H9 (cell line): ENCODE data around the gene HEPN1. TPM values are rescaled to one million over a fixed set of nuclear protein-coding genes. Genes with fewer than 3 reads are reported as not detected.

Source experiments
- DNase-seq: peaks from one replicate; pipeline ENCODE4 v3.0.0-alpha.2; 2017
- H2AFZ ChIP-seq: one replicate; pipeline ENCODE4 v1.6.1; 2013; ENCODE audit warnings: mild to moderate bottlenecking, low read length, control low read depth, moderate library complexity
- H2AK5ac ChIP-seq: 2 replicates; pipeline ENCODE4 v1.6.1; 2013; ENCODE audit warnings: low read length, control low read depth, mixed read lengths; ENCODE audit not compliant: insufficient read length
- H2BK120ac ChIP-seq: one replicate; pipeline ENCODE4 v1.6.1; 2013; ENCODE audit warnings: low read depth, mild to moderate bottlenecking, low read length, control low read depth, inconsistent platforms; ENCODE audit not compliant: poor library complexity, severe bottlenecking
- H2BK12ac ChIP-seq: 2 replicates; pipeline ENCODE4 v1.6.1; 2013; ENCODE audit warnings: low read length, control low read depth, mixed read lengths, low read depth; ENCODE audit not compliant: insufficient read length
- H2BK15ac ChIP-seq: 2 replicates; pipeline ENCODE4 v1.6.1; 2013; ENCODE audit warnings: low read depth, low read length, control low read depth
- H2BK20ac ChIP-seq: one replicate; pipeline ENCODE4 v1.6.1; 2013; ENCODE audit warnings: low read depth, mild to moderate bottlenecking, low read length, control low read depth, inconsistent platforms; ENCODE audit not compliant: poor library complexity, severe bottlenecking
- H2BK5ac ChIP-seq: 2 replicates; pipeline ENCODE4 v1.6.1; 2013; ENCODE audit warnings: low read length, control low read depth, mixed read lengths; ENCODE audit not compliant: insufficient read length
- H3K14ac ChIP-seq: 2 replicates; pipeline ENCODE4 v1.6.1; 2013; ENCODE audit warnings: low read length, control low read depth; ENCODE audit not compliant: insufficient read depth
- H3K18ac ChIP-seq: 2 replicates; pipeline ENCODE4 v1.6.1; 2013; ENCODE audit warnings: low read depth, mild to moderate bottlenecking, mixed read lengths, low read length, control low read depth; ENCODE audit not compliant: insufficient read length
- H3K23ac ChIP-seq: 2 replicates; pipeline ENCODE4 v1.6.1; 2013; ENCODE audit warnings: low read length, control low read depth, mixed read lengths, low read depth; ENCODE audit not compliant: insufficient read length
- H3K23me2 ChIP-seq: 2 replicates; pipeline ENCODE4 v1.6.1; 2013; ENCODE audit warnings: low read depth, mild to moderate bottlenecking, mixed read lengths, low read length, control low read depth; ENCODE audit not compliant: insufficient read length, poor library complexity, severe bottlenecking
- H3K27ac ChIP-seq: 2 replicates; pipeline ENCODE4 v1.5.1; 2013; ENCODE audit warnings: low read length, control low read depth, mixed read lengths, low read depth; ENCODE audit not compliant: insufficient read length
- H3K27me3 ChIP-seq: 2 replicates; pipeline ENCODE4 v1.6.1; 2013; ENCODE audit warnings: low read length, control low read depth, inconsistent platforms; ENCODE audit not compliant: insufficient read depth
- H3K4ac ChIP-seq: 2 replicates; pipeline ENCODE4 v1.6.1; 2013; ENCODE audit warnings: low read depth, mild to moderate bottlenecking, control low read depth, inconsistent platforms, low read length, moderate library complexity
- H3K4me1 ChIP-seq: 2 replicates; pipeline ENCODE4 v1.6.1; 2013; ENCODE audit warnings: low read length, control low read depth, inconsistent platforms; ENCODE audit not compliant: insufficient read depth
- H3K4me2 ChIP-seq: 2 replicates; pipeline ENCODE4 v1.6.1; 2013; ENCODE audit warnings: low read length, control low read depth, mixed read lengths; ENCODE audit not compliant: insufficient read length, insufficient read depth
- H3K56ac ChIP-seq: 2 replicates; pipeline ENCODE4 v1.6.1; 2013; ENCODE audit warnings: low read depth, mild to moderate bottlenecking, mixed read lengths, low read length, control low read depth; ENCODE audit not compliant: insufficient read length
- H3K79me1 ChIP-seq: 2 replicates; pipeline ENCODE4 v1.6.1; 2013; ENCODE audit warnings: low read depth, mild to moderate bottlenecking, moderate library complexity, low read length, control low read depth, inconsistent platforms; ENCODE audit not compliant: insufficient read depth, poor library complexity, severe bottlenecking
- H3K79me2 ChIP-seq: 2 replicates; pipeline ENCODE4 v1.6.1; 2013; ENCODE audit warnings: low read length, control low read depth, inconsistent platforms; ENCODE audit not compliant: insufficient read depth
- H3K9ac ChIP-seq: 2 replicates; pipeline ENCODE4 v1.6.1; 2013; ENCODE audit warnings: low read length, control low read depth, mixed read lengths; ENCODE audit not compliant: insufficient read length; ENCODE audit errors: extremely low read depth
- H3K9me3 ChIP-seq: one replicate; pipeline ENCODE4 v1.6.1; 2013; ENCODE audit warnings: low read depth, low read length, inconsistent platforms; ENCODE audit not compliant: control insufficient read depth
- H3T11ph ChIP-seq: one replicate; pipeline ENCODE4 v1.6.1; 2013; ENCODE audit warnings: mild to moderate bottlenecking, low read length, control low read depth, inconsistent platforms
- H4K20me1 ChIP-seq: one replicate; pipeline ENCODE4 v1.6.1; 2013; ENCODE audit not compliant: control insufficient read depth, insufficient read length, insufficient read depth
- H4K5ac ChIP-seq: 2 replicates; pipeline ENCODE4 v1.6.1; 2013; ENCODE audit warnings: low read depth, mild to moderate bottlenecking, mixed read lengths, low read length, control low read depth; ENCODE audit not compliant: insufficient read length
- H4K8ac ChIP-seq: replicated peaks from 2 replicates; pipeline ENCODE4 v1.6.1; 2013; ENCODE audit warnings: low read length, control low read depth, mixed read lengths, low read depth; ENCODE audit not compliant: insufficient read length
- H4K91ac ChIP-seq: 2 replicates; pipeline ENCODE4 v1.6.1; 2013; ENCODE audit warnings: low read depth, mild to moderate bottlenecking, moderate library complexity, mixed read lengths, low read length, control low read depth; ENCODE audit not compliant: insufficient read length
- H3K27ac Mint-ChIP-seq, 3 experiments: 2 replicates in 2 of 3; 3 replicates in 1 of 3; pipeline ENCODE4 v1.8.0; 2020 to 2021; ENCODE audit warnings: mixed read lengths in 3 of 3, mild to moderate bottlenecking in 1 of 3, moderate library complexity in 1 of 3
- H3K27me3 Mint-ChIP-seq: 2 replicates; pipeline ENCODE4 v1.8.0; 2021; ENCODE audit warnings: low read depth, mild to moderate bottlenecking, moderate library complexity, mixed read lengths
- H3K36me3 Mint-ChIP-seq, 3 experiments: 2 replicates in 2 of 3; 3 replicates in 1 of 3; pipeline ENCODE4 v1.8.0; 2020 to 2021; ENCODE audit warnings: low read depth in 3 of 3, mixed read lengths in 3 of 3; ENCODE audit not compliant: insufficient read depth in 1 of 3
- H3K4me1 Mint-ChIP-seq, 2 experiments: 2 replicates each; pipeline ENCODE4 v1.8.0; 2020; ENCODE audit warnings: mixed read lengths in 2 of 2
- H3K4me3 Mint-ChIP-seq, 2 experiments: 2 replicates in 1 of 2; 3 replicates in 1 of 2; pipeline ENCODE4 v1.8.0; 2020 to 2021; ENCODE audit warnings: mild to moderate bottlenecking in 2 of 2, mixed read lengths in 2 of 2, moderate library complexity in 1 of 2
- H3K9me3 Mint-ChIP-seq, 2 experiments: 2 replicates in 1 of 2; 3 replicates in 1 of 2; pipeline ENCODE4 v1.8.0; 2020; ENCODE audit warnings: mild to moderate bottlenecking in 2 of 2, mixed read lengths in 2 of 2, moderate library complexity in 1 of 2
- WGBS: extraction: QIAGEN DNeasy Blood & Tissue Kit; methylation state at CpG from one replicate; pipeline ENCODE4 v1.1.7; 2013; ENCODE audit warnings: missing lambda C conversion rate, low lambda C conversion rate, mixed read lengths; ENCODE audit not compliant: insufficient read length; ENCODE audit errors: extremely low coverage; 5-methylcytosine and 5-hydroxymethylcytosine counted together
- total RNA-seq: library from RNA; stranded (reverse); gene quantifications from 2 replicates; pipeline ENCODE4 v1.2.1, GENCODE V29; 2021
- TF ChIP-seq, protein P1 (sequence below): fragments of 200-600 bp; sonication (generic); conservative IDR thresholded peaks from 3 replicates; pipeline ENCODE4 v1.8.0; 2021; ENCODE audit warnings: antibody characterized with exemption, mild to moderate bottlenecking

HEPN1 gene
- total RNA-seq, 1 experiment from 2014 or later = not detected

DNA sequence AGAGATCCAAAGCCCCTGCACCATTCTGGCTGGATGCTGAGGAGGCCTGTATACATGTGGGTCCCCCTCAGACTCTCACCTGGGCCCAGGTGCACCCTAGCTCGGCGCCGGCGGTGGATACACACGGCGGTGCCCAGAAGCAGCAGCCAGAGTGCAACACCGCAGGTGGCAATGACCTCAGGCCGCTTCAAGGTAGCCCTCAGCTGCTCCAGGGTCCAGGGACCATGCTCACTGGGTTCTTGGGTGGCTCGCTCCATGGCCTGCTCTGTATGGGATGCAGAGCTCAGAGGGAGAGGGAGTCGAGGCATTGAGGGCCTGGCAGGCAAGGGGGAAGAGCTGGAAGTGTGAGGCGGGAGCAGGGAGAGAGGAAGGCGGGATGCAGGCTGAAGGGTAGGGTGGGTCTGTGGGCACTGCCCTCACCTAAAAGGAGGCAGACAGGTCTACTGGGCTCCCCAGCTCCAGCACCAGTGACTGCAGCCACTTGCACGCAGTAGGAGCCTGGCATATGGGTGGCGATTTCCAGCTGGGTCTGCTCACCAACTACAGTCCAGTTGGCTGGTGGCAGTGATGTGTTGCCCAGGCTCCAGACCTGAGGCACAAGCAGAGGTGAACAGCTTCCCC is 25.2 kb upstream of the HEPN1 start:
- Histone ChIP-seq H2BK120ac (no peak overlapping the region), H2AFZ (no peak overlapping the region), H3K56ac (no peak overlapping the region), H3K79me1 (no peaks in the 10 kb centered on the region), H3K9ac (no peak overlapping the region), H2AK5ac (no peak overlapping the region), H4K8ac (no peak overlapping the region), H2BK5ac (no peak overlapping the region), H3K4ac (no peak overlapping the region), H2BK15ac (no peak overlapping the region), H3K4me2 (no peak overlapping the region), H3K27ac (no peak overlapping the region), H3K27me3 (no peaks in the 10 kb centered on the region), H2BK20ac (no peak overlapping the region), H4K20me1 (no peaks in the 10 kb centered on the region), H3K4me1 (peaks cover 2% of the 10 kb centered on the region; the same call in 1 of the 2 replicates), H3K14ac (no peak overlapping the region; the same call in 1 of the 2 replicates), H3K23me2 (no peaks in the 10 kb centered on the region), H2BK12ac (no peak overlapping the region), H3K79me2 (no peaks in the 10 kb centered on the region), H4K5ac (no peak overlapping the region), H3K18ac (no peak overlapping the region), H4K91ac (no peak overlapping the region), H3K23ac (no peak overlapping the region), H3T11ph (no peak overlapping the region), H3K9me3 (no peaks in the 10 kb centered on the region)
- Mint-ChIP-seq H3K4me1 (peaks cover 12 to 15% of the 10 kb centered on the region in 2 experiments), H3K36me3 (no peaks in the 10 kb centered on the region), H3K4me3 (no peak overlapping the region), H3K27ac (no peak overlapping the region; a peak in 1 of 7 replicates), H3K27me3 (peaks cover 16% of the 10 kb centered on the region), H3K9me3 (no peaks in the 10 kb centered on the region)
- WGBS = no CpG with 5 or more reads among the region's 14 CpGs
- DNase-seq = no peak
- TF ChIP-seq, protein P1, sequence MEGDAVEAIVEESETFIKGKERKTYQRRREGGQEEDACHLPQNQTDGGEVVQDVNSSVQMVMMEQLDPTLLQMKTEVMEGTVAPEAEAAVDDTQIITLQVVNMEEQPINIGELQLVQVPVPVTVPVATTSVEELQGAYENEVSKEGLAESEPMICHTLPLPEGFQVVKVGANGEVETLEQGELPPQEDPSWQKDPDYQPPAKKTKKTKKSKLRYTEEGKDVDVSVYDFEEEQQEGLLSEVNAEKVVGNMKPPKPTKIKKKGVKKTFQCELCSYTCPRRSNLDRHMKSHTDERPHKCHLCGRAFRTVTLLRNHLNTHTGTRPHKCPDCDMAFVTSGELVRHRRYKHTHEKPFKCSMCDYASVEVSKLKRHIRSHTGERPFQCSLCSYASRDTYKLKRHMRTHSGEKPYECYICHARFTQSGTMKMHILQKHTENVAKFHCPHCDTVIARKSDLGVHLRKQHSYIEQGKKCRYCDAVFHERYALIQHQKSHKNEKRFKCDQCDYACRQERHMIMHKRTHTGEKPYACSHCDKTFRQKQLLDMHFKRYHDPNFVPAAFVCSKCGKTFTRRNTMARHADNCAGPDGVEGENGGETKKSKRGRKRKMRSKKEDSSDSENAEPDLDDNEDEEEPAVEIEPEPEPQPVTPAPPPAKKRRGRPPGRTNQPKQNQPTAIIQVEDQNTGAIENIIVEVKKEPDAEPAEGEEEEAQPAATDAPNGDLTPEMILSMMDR = no peak
